ENCODE measurements around the gene KLHL3. TPM values are rescaled to one million over a fixed set of nuclear protein-coding genes. Genes with fewer than 3 reads are reported as not detected.

KLHL3 gene
- total RNA-seq, 1 donor from 2014 or later = 6.7 TPM

- intact Hi-C loops (cut with DNase I) = no loop called here
- DNase-seq = no peak
- no peak for TF ChIP-seq CTCF (IDR thresholded peaks at IDR 0.05)
- Histone ChIP-seq H3K27ac (no peak overlapping the region), H3K36me3 (no peaks in the 10 kb centered on the region), H3K4me3 (no peak overlapping the region), H3K27me3 (ENCODE audit: low read depth) (no peaks in the 10 kb centered on the region), H3K9me3 (no peaks in the 10 kb centered on the region), H3K4me1 (no peaks in the 10 kb centered on the region)
- no peak for ATAC-seq
Measured at GRCh38 chr5:137728048-137728447, 7.8 kb downstream of the KLHL3 start.

GRCh38 chr5:137727623-137728022 lies 8.3 kb downstream of the KLHL3 start:
- Histone ChIP-seq H3K4me3 (no peak overlapping the region), H3K27ac (no peak overlapping the region), H3K4me1 (no peaks in the 10 kb centered on the region), H3K36me3 (no peaks in the 10 kb centered on the region), H3K9me3 (no peaks in the 10 kb centered on the region), H3K27me3 (ENCODE audit: low read depth) (no peaks in the 10 kb centered on the region)
- no peak for TF ChIP-seq CTCF (IDR thresholded peaks at IDR 0.05)
- ATAC-seq = no peak
- no peak for DNase-seq
- intact Hi-C loops (cut with DNase I) = no loop called here

GRCh38 chr5:137724251-137724650 lies 11.6 kb downstream of the KLHL3 start:
- no peak overlapping the region for H3K4me3 ChIP-seq
- no peak for ATAC-seq
- H3K9me3 ChIP-seq = no peaks in the 10 kb centered on the region
- no peaks in the 10 kb centered on the region for H3K27me3 ChIP-seq (ENCODE audit: low read depth)
- TF ChIP-seq CTCF (IDR thresholded peaks at IDR 0.05) = no peak
- intact Hi-C loops (cut with DNase I) = no loop called here
- no peaks in the 10 kb centered on the region for H3K4me1 ChIP-seq
- H3K27ac ChIP-seq = no peak overlapping the region
- no peak for DNase-seq
- H3K36me3 ChIP-seq = no peaks in the 10 kb centered on the region

GRCh38 chr5:137718611-137719010 lies 17.3 kb downstream of the KLHL3 start:
- TF ChIP-seq CTCF (IDR thresholded peaks at IDR 0.05) = no peak

GRCh38 chr5:137716337-137716736 lies 19.6 kb downstream of the KLHL3 start:
- no peaks in the 10 kb centered on the region for H3K27me3 ChIP-seq (ENCODE audit: low read depth)
- no peaks in the 10 kb centered on the region for H3K36me3 ChIP-seq
- no peak overlapping the region for H3K4me3 ChIP-seq
- no peak overlapping the region for H3K27ac ChIP-seq
- DNase-seq (no peak), ATAC-seq (no peak)
- TF ChIP-seq CTCF (IDR thresholded peaks at IDR 0.05) = no peak
- H3K4me1 ChIP-seq = no peaks in the 10 kb centered on the region
- intact Hi-C loops (cut with DNase I) = no loop called here
- peaks cover 4% of the 10 kb centered on the region for H3K9me3 ChIP-seq

More at GRCh38 chr5:137718611-137719010, 17.3 kb downstream of the KLHL3 start:
- no peaks in the 10 kb centered on the region for H3K9me3 ChIP-seq
- intact Hi-C loops (cut with DNase I) = no loop called here
- no peak for DNase-seq
- H3K27ac ChIP-seq = no peak overlapping the region
- H3K27me3 ChIP-seq (ENCODE audit: low read depth) = no peaks in the 10 kb centered on the region
- no peaks in the 10 kb centered on the region for H3K36me3 ChIP-seq
- no peaks in the 10 kb centered on the region for H3K4me1 ChIP-seq
- H3K4me3 ChIP-seq = no peak overlapping the region
- ATAC-seq = no peak

GRCh38 chr5:137715456-137715855 lies 20.4 kb downstream of the KLHL3 start:
- TF ChIP-seq CTCF (IDR thresholded peaks at IDR 0.05) = no peak
- Histone ChIP-seq H3K4me1 (no peaks in the 10 kb centered on the region), H3K9me3 (peaks cover 4% of the 10 kb centered on the region), H3K36me3 (no peaks in the 10 kb centered on the region), H3K27ac (no peak overlapping the region), H3K4me3 (no peak overlapping the region), H3K27me3 (ENCODE audit: low read depth) (no peaks in the 10 kb centered on the region)
- intact Hi-C loops (cut with DNase I) = no loop called here
- DNase-seq = no peak
- no peak for ATAC-seq
